HG03280 (cell line): Measurements from ENCODE around the gene MED13.
"Not testable (repeated sequence)": the region's sequence is repeated elsewhere in the genome, so short reads cannot be mapped to it uniquely, and the experiment has no call there.

Experiments used
- ATAC-seq: cut with Tn5 transposase; IDR thresholded peaks from one replicate; pipeline ENCODE4 v1.9.1; 2021; ENCODE audit warnings: mild to moderate bottlenecking, moderate library complexity; ENCODE audit not compliant: unreplicated experiment

The MED13 gene

DNA sequence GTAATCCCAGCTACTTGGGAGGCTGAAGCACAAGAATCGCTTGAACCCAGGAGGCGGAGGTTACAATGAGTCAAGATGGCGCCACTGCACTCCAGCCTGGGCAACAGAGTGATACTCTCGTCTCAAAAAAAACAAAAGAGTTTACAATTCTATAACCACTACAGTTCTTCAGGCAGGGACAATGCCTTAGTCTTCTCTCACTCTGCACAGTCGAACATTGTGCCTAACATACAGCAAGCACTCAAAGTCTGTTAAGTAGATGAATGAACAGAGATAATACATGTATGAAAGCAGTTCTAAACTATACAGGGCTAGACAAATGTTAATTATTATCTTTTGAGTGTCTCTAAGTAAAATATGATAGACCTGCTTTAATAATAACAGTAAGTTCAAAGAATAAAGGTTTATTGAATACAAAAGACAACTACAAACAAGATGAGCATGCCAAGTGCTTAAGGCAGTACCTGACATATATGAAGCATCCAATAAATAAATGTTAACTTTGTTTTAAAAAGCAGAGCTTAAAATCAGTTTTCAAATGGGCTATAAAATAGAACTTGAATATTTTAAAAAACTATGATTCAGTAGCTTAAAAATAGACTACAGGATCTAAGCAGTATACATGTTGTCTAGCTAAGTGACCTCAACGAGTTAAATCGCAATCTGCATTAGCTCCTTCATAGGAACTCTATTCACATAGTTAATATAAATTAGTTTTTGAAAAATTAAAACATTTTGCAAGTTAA is 156.6 kb downstream of the MED13 start:
- ATAC-seq, result no peak

DNA sequence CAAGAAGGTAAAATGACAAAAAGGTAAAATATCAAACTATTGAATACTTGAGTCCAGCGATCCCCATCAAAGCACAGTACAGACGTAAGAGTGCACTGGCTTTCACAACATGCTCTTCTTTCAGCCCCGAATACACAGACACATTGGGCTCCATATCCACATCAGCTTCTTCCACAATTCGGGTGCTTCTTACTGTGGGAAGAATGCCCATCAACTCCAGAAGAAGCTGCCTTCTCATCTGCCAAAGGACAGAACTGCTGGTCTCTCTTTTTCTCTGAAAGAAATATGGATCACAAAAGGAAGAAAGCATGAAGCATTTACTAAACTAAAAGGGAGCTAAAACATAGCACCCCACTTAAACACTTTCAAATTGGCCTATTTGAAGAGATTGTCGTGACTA is 157.7 kb downstream of the MED13 start:
- no peak for ATAC-seq

DNA sequence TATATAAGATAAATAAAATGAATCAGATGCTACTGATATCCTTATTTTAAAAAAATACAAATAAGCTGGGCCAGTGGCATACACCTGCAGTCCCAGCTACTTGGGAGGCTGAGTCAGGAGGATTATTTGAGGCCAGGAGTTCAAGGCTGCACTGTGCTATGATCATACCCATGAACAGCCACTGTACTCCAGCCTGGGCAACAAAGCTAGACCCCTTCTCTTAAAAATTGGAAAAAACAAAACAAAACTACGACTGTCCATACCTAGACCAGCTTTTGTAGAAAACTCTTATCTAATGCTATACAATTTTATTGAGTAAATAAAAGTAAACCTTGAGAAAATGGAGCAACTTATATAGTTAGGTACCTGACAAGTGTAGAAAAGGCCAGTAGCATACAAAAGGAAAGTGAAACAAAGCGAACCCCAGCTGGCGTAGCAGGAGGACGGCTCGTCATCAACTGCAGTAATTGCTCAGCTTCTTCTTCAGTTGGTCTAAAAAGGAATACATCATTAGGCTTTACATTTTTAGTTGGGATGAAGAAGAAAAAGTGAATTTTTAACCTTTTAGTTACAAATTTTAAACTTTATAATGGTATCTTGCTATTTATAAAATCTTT is 160.9 kb downstream of the MED13 start:
- peak; percentile 93 for ATAC-seq

DNA sequence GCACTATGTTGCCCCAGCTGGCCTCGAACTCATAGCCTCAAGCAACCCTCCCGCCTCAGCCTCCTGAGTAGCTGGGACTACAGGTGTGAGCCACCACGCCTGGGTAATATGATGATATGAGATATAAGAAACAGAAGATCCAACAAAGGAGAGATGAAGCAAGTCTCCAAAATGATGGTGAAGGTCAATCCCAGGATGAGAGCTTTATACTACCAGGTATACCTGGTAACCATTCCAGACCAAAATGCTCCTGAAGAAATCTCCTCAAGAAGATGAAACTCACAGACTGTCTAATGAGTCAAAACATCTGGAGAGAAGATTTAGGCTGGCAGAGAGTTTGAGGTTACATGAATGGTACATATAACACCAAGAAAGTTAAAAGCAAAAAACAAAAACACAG is 161.8 kb downstream of the MED13 start:
- no peak for ATAC-seq

DNA sequence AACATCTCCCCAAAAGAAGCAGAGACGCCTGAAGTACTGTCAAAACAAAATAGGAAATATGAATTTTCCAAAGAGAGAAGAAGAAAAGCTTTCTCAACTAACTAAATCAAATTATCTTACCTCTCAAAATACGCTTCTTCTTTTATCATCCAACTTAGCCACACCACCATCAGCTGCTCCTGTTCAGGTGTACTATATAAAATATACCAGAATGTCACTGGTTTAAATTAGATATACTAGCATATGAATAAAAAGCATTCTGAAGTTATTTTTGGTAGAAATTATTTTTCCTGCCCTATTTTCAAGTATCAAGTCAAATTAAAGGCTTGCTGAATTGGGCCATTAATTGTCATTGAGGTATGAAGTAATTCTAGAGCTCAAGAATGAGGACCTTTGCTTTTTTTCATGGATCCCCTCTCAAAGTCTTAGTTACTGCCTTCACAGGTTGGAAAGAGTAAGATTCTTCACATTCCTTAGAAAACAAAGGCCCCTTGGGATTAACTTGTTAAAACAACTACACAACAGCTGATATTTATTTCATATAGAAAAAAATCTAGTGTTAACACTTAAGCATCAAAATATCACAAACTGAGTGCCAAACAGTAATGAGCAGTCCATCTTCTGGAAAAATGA is 167.4 kb downstream of the MED13 start:
- no peak for ATAC-seq

DNA sequence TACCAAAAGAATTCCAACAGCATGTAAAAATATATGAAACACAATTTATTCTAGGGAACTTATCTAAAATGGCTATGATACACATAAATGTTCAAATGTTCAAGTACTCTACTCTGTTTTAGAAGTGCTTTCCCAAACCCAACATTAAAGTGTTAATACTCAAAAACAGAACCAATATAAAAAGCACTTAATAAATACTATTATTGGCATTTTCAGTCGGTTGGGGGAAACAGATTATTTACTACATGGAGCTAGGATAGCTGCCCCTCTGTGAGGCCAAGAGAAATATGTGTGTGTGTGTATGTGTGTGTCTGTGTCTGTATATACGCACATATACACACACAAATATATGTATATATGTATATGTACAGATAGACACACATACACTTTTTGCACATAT is 169.7 kb downstream of the MED13 start:
- ATAC-seq, result no peak

DNA sequence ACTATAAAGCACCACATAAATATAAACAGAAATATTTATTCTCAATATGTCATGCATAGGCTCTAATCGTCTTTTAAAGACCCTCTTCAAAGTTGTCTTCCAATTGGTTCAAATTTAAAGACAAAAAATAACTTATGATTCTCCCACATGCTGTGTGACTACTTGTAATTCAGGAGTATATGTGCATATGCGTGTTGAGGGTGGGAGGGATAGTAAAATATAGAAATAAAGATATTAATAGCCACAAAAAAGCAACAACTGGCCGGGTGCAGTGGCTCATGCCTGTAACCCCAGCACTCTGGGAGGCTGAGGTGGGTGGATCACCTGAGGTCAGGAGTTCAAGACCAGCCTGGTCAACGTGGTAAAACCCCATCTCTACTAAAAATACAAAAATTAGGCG is 170.8 kb downstream of the MED13 start:
- not testable (repeated sequence) for ATAC-seq
